Brain microvascular endothelial cell (primary cell): Measurements from ENCODE around the gene RNF224.

Source experiments
- DNase-seq: peaks from one replicate; pipeline ENCODE4 v3.0.0-alpha.2; 2020
- H3K27ac ChIP-seq: fragments of 250-450 bp; sonication (Bioruptor Pico); 2 replicates; pipeline ENCODE4 v1.5.1; 2020; ENCODE audit warnings: mild to moderate bottlenecking, moderate library complexity
- H3K27me3 ChIP-seq: fragments of 250-450 bp; sonication (Bioruptor Pico); replicated peaks from 2 replicates; pipeline ENCODE4 v1.5.1; 2020; ENCODE audit warnings: mild to moderate bottlenecking
- H3K36me3 ChIP-seq: fragments of 250-450 bp; sonication (Bioruptor Pico); replicated peaks from 2 replicates; pipeline ENCODE4 v1.5.1; 2020; ENCODE audit warnings: mild to moderate bottlenecking
- H3K4me3 ChIP-seq: 2 replicates; pipeline ENCODE4 v1.5.1; 2011; ENCODE audit warnings: low read depth, mild to moderate bottlenecking, control low read depth, low read length, moderate library complexity
- CTCF ChIP-seq: IDR thresholded peaks from 2 replicates; pipeline ENCODE4 v1.5.1; 2011; ENCODE audit warnings: low read depth, mild to moderate bottlenecking, moderate library complexity, low read length, control low read depth, inconsistent platforms; ENCODE audit errors: missing control alignments
- in situ Hi-C: cut with HindIII; loops from 2 replicates; pipeline ENCODE4 v1.10.0; 2017; ENCODE audit warnings: low sequenced_read_pairs, low pct_ligation_motif_present

The RNF224 gene

GRCh38 chr9:137200311-137201204 lies 26.7 kb upstream of the RNF224 start, which contains the start of gene TPRN:
Gene TPRN, minus strand, starts transcription at chr9:137200741. Its CDS starts 30 bp downstream, at chr9:137200711.
- no peaks in the 10 kb centered on the region for H3K27me3 ChIP-seq
- H3K27ac ChIP-seq, result no peak within 1 kb of the TSS
- TF ChIP-seq CTCF, result no peak
- peak; percentile 99 for DNase-seq
- in situ Hi-C loops, result no loop called here
- no peaks in the 10 kb centered on the region for H3K36me3 ChIP-seq
- H3K4me3 ChIP-seq, result peak within 1 kb of the TSS; percentile 77

- no peak for DNase-seq
- Histone ChIP-seq H3K4me3 (peak overlapping the region; percentile 77), H3K36me3 (no peaks in the 10 kb centered on the region), H3K27me3 (no peaks in the 10 kb centered on the region), H3K27ac (no peak overlapping the region)
- no peak for TF ChIP-seq CTCF
- in situ Hi-C loops, result no loop called here
These were observed 26.0 kb upstream of the RNF224 start for GRCh38 chr9:137201205-137201868.

- H3K27ac ChIP-seq, result no peak overlapping the region
- no peak for TF ChIP-seq CTCF
- DNase-seq, result no peak
- no peaks in the 10 kb centered on the region for H3K27me3 ChIP-seq
- no peak overlapping the region for H3K4me3 ChIP-seq
- no peaks in the 10 kb centered on the region for H3K36me3 ChIP-seq
- in situ Hi-C loops, result no loop called here
These were observed 24.3 kb upstream of the RNF224 start for GRCh38 chr9:137202966-137203365.

- in situ Hi-C loops, result no loop called here
- no peak for DNase-seq
- Histone ChIP-seq H3K27me3 (no peaks in the 10 kb centered on the region), H3K4me3 (peak overlapping the region; percentile 90), H3K36me3 (no peaks in the 10 kb centered on the region), H3K27ac (no peak overlapping the region)
- no peak for TF ChIP-seq CTCF
These were observed 22.6 kb upstream of the RNF224 start for GRCh38 chr9:137204731-137205125.

GRCh38 chr9:137205126-137206069 lies 21.9 kb upstream of the RNF224 start, which contains the start of the genes NDOR1 and TMEM203:
Gene NDOR1, plus strand, starts transcription at chr9:137205700. Its CDS starts 78 bp downstream, at chr9:137205778.
Gene TMEM203, minus strand, starts transcription at chr9:137205648. Its CDS starts 234 bp downstream, at chr9:137205414.
- DNase-seq, result peak; percentile 71
- H3K27ac ChIP-seq, result peak within 1 kb of the TSS; percentile 73
- no peaks in the 10 kb centered on the region for H3K27me3 ChIP-seq
- in situ Hi-C loops, result no loop called here
- peak within 1 kb of the TSS; percentile 90 for H3K4me3 ChIP-seq
- no peak for TF ChIP-seq CTCF
- no peaks in the 10 kb centered on the region for H3K36me3 ChIP-seq
